Measurements from ENCODE around the gene KCNK10.

The KCNK10 gene

GRCh38 chr14:88247228-88247627, 75.8 kb downstream of the KCNK10 start:
- Histone ChIP-seq H3K4me1 (ENCODE audit: insufficient read depth, low read length) (no peaks in the 10 kb centered on the region), H3K9ac (ENCODE audit: low read depth, low read length) (no peak overlapping the region), H3K36me3 (ENCODE audit: insufficient read depth, low read length) (no peaks in the 10 kb centered on the region), H3K4me2 (ENCODE audit: insufficient read depth, low read length) (no peak overlapping the region), H2AFZ (ENCODE audit: low read depth, low read length) (no peak overlapping the region), H3K9me3 (ENCODE audit: insufficient read depth, low read length, severe bottlenecking) (no peaks in the 10 kb centered on the region), H3K79me2 (ENCODE audit: insufficient read depth, low read length) (no peaks in the 10 kb centered on the region), H4K20me1 (ENCODE audit: insufficient read depth, low read length) (no peaks in the 10 kb centered on the region), H3K27me3 (ENCODE audit: insufficient read depth, low read length, poor library complexity) (peaks cover 3% of the 10 kb centered on the region), H3K27ac (ENCODE audit: low read length) (no peak overlapping the region), H3K4me3 (ENCODE audit: low read depth in 1 of 2, low read length in 2 of 2) (no peak overlapping the region)
- DNase-seq (no peak), ATAC-seq (ENCODE audit: insufficient read depth, low read depth) (no peak)
- TF ChIP-seq CTCF (IDR thresholded peaks at IDR 0.05; ENCODE audit: borderline replicate concordance, extremely low read depth, low read length, poor library complexity, severe bottlenecking) = no peak
- no peak for TF ChIP-seq EZH2 (IDR thresholded peaks at IDR 0.05; ENCODE audit: borderline replicate concordance, low read depth, low read length, severe bottlenecking)

GRCh38 chr14:88245321-88245720, 77.7 kb downstream of the KCNK10 start:
- Histone ChIP-seq H4K20me1 (ENCODE audit: insufficient read depth, low read length) (no peaks in the 10 kb centered on the region), H3K4me1 (ENCODE audit: insufficient read depth, low read length) (no peaks in the 10 kb centered on the region), H3K36me3 (ENCODE audit: insufficient read depth, low read length) (no peaks in the 10 kb centered on the region), H3K27me3 (ENCODE audit: insufficient read depth, low read length, poor library complexity) (no peaks in the 10 kb centered on the region), H3K27ac (ENCODE audit: low read length) (no peak overlapping the region), H3K9ac (ENCODE audit: low read depth, low read length) (no peak overlapping the region), H3K79me2 (ENCODE audit: insufficient read depth, low read length) (no peaks in the 10 kb centered on the region), H3K4me2 (ENCODE audit: insufficient read depth, low read length) (no peak overlapping the region), H2AFZ (ENCODE audit: low read depth, low read length) (no peak overlapping the region), H3K4me3 (ENCODE audit: low read depth in 1 of 2, low read length in 2 of 2) (no peak overlapping the region), H3K9me3 (ENCODE audit: insufficient read depth, low read length, severe bottlenecking) (no peaks in the 10 kb centered on the region)
- no peak for ATAC-seq (ENCODE audit: insufficient read depth, low read depth)
- no peak for TF ChIP-seq EZH2 (IDR thresholded peaks at IDR 0.05; ENCODE audit: borderline replicate concordance, low read depth, low read length, severe bottlenecking)
- no peak for TF ChIP-seq CTCF (IDR thresholded peaks at IDR 0.05; ENCODE audit: borderline replicate concordance, extremely low read depth, low read length, poor library complexity, severe bottlenecking)
- no peak for DNase-seq

GRCh38 chr14:88243946-88244345, 79.1 kb downstream of the KCNK10 start:
- Histone ChIP-seq H4K20me1 (ENCODE audit: insufficient read depth, low read length) (no peaks in the 10 kb centered on the region), H3K27ac (ENCODE audit: low read length) (no peak overlapping the region), H3K4me2 (ENCODE audit: insufficient read depth, low read length) (no peak overlapping the region), H3K4me3 (ENCODE audit: low read depth in 1 of 2, low read length in 2 of 2) (no peak overlapping the region), H3K4me1 (ENCODE audit: insufficient read depth, low read length) (no peaks in the 10 kb centered on the region), H3K27me3 (ENCODE audit: insufficient read depth, low read length, poor library complexity) (no peaks in the 10 kb centered on the region), H2AFZ (ENCODE audit: low read depth, low read length) (no peak overlapping the region), H3K79me2 (ENCODE audit: insufficient read depth, low read length) (no peaks in the 10 kb centered on the region), H3K36me3 (ENCODE audit: insufficient read depth, low read length) (no peaks in the 10 kb centered on the region), H3K9me3 (ENCODE audit: insufficient read depth, low read length, severe bottlenecking) (no peaks in the 10 kb centered on the region), H3K9ac (ENCODE audit: low read depth, low read length) (no peak overlapping the region)
- no peak for DNase-seq
- no peak for TF ChIP-seq CTCF (IDR thresholded peaks at IDR 0.05; ENCODE audit: borderline replicate concordance, extremely low read depth, low read length, poor library complexity, severe bottlenecking)
- TF ChIP-seq EZH2 (IDR thresholded peaks at IDR 0.05; ENCODE audit: borderline replicate concordance, low read depth, low read length, severe bottlenecking) = no peak
- ATAC-seq (ENCODE audit: insufficient read depth, low read depth) = no peak

GRCh38 chr14:88242446-88242845, 80.6 kb downstream of the KCNK10 start:
- H3K4me1 ChIP-seq (ENCODE audit: insufficient read depth, low read length) = no peaks in the 10 kb centered on the region
- no peak overlapping the region for H3K4me3 ChIP-seq (ENCODE audit: low read depth in 1 of 2, low read length in 2 of 2)
- DNase-seq = no peak

More at GRCh38 chr14:88242446-88242845, 80.6 kb downstream of the KCNK10 start:
- no peak for TF ChIP-seq EZH2 (IDR thresholded peaks at IDR 0.05; ENCODE audit: borderline replicate concordance, low read depth, low read length, severe bottlenecking)
- TF ChIP-seq CTCF (IDR thresholded peaks at IDR 0.05; ENCODE audit: borderline replicate concordance, extremely low read depth, low read length, poor library complexity, severe bottlenecking) = no peak
- H3K4me2 ChIP-seq (ENCODE audit: insufficient read depth, low read length) = no peak overlapping the region
- H3K79me2 ChIP-seq (ENCODE audit: insufficient read depth, low read length) = no peaks in the 10 kb centered on the region
- no peak overlapping the region for H2AFZ ChIP-seq (ENCODE audit: low read depth, low read length)
- no peaks in the 10 kb centered on the region for H3K36me3 ChIP-seq (ENCODE audit: insufficient read depth, low read length)
- no peak overlapping the region for H3K9ac ChIP-seq (ENCODE audit: low read depth, low read length)
- no peaks in the 10 kb centered on the region for H4K20me1 ChIP-seq (ENCODE audit: insufficient read depth, low read length)
- no peaks in the 10 kb centered on the region for H3K27me3 ChIP-seq (ENCODE audit: insufficient read depth, low read length, poor library complexity)
- ATAC-seq (ENCODE audit: insufficient read depth, low read depth) = no peak
- no peaks in the 10 kb centered on the region for H3K9me3 ChIP-seq (ENCODE audit: insufficient read depth, low read length, severe bottlenecking)
- no peak overlapping the region for H3K27ac ChIP-seq (ENCODE audit: low read length)

Measured in DND-41 (cell line).